ENCODE measurements around the gene MAF.

The MAF gene

GRCh38 chr16:79582789-79583188 lies 17.7 kb downstream of the MAF start:
- H3K4me3 ChIP-seq (ENCODE audit: low read length) = no peak overlapping the region
- TF ChIP-seq CTCF (IDR thresholded peaks at IDR 0.05; ENCODE audit: insufficient read depth, low read depth, low read length, missing control alignments) = no peak
- no peak for DNase-seq (ENCODE audit: low read depth)

- DNase-seq (ENCODE audit: low read depth) = no peak
- no peak overlapping the region for H3K4me3 ChIP-seq (ENCODE audit: low read length)
- TF ChIP-seq CTCF (IDR thresholded peaks at IDR 0.05; ENCODE audit: insufficient read depth, low read depth, low read length, missing control alignments) = no peak
Observed at GRCh38 chr16:79580453-79581191, 19.9 kb downstream of the MAF start.

- TF ChIP-seq CTCF (IDR thresholded peaks at IDR 0.05; ENCODE audit: insufficient read depth, low read depth, low read length, missing control alignments) = no peak
- H3K4me3 ChIP-seq (ENCODE audit: low read length) = no peak overlapping the region
- DNase-seq (ENCODE audit: low read depth) = no peak
Observed at GRCh38 chr16:79576602-79577001, 23.9 kb downstream of the MAF start.

- no peak overlapping the region for H3K4me3 ChIP-seq (ENCODE audit: low read length)
- DNase-seq (ENCODE audit: low read depth) = no peak
- no peak for TF ChIP-seq CTCF (IDR thresholded peaks at IDR 0.05; ENCODE audit: insufficient read depth, low read depth, low read length, missing control alignments)
Observed at GRCh38 chr16:79573884-79574283, 26.7 kb downstream of the MAF start.

GRCh38 chr16:79573071-79573470 lies 27.5 kb downstream of the MAF start:
- no peak for TF ChIP-seq CTCF (IDR thresholded peaks at IDR 0.05; ENCODE audit: insufficient read depth, low read depth, low read length, missing control alignments)
- DNase-seq (ENCODE audit: low read depth) = no peak
- no peak overlapping the region for H3K4me3 ChIP-seq (ENCODE audit: low read length)

- no peak overlapping the region for H3K4me3 ChIP-seq (ENCODE audit: low read length)
- no peak for TF ChIP-seq CTCF (IDR thresholded peaks at IDR 0.05; ENCODE audit: insufficient read depth, low read depth, low read length, missing control alignments)
- DNase-seq (ENCODE audit: low read depth) = no peak
Observed at GRCh38 chr16:79571903-79572535, 28.5 kb downstream of the MAF start.
